ENCODE data around the gene FAM98B. TPM values are rescaled to one million over a fixed set of nuclear protein-coding genes. Genes with fewer than 3 reads are reported as not detected.

The FAM98B gene
- total RNA-seq, 4 donors from 2014 or later, result 5.2 to 12.2 (median 7.6) TPM

- Histone ChIP-seq H3K36me3 (no peaks in the 10 kb centered on the region), H3K9me3 (no peaks in the 10 kb centered on the region), H3K27me3 (no peaks in the 10 kb centered on the region), H3K4me1 (peaks cover 5 to 39% (median 21%) of the 10 kb centered on the region in 4 donors), H3K4me3 (no peak overlapping the region), H3K27ac (no peak overlapping the region)
- intact Hi-C loops (cut with DNase I; ENCODE audit: low total_unique reads), result no loop called here
- TF ChIP-seq POLR2AphosphoS5 (IDR thresholded peaks at IDR 0.05) (no peak), EP300 (IDR thresholded peaks at IDR 0.05; ENCODE audit: low read depth) (no peak)
- DNase-seq, result no peak
- in situ Hi-C loops (cut with MboI; ENCODE audit: low pct_ligation_motif_present in 1 of 4, low pct_unique_long_range_greater_than_20kb in 1 of 4, low sequenced_read_pairs in 3 of 4), result loop anchor here in 1 of 4 donors (25.0 kb wide), 1 partner anchor 227 kb away; no protein-coding TSS in a partner anchor
- 55 to 58% methylated on average over 2 to 3 of the region's 3 CpGs for WGBS, 2 donors (ENCODE audit: low coverage in 1 of 2)
These were observed 6.6 kb downstream of the FAM98B start for GRCh38 chr15:38460543-38460942.

GRCh38 chr15:38461066-38461833 is 7.3 kb downstream of the FAM98B start:
- intact Hi-C loops (cut with DNase I; ENCODE audit: low total_unique reads) (no loop called here), in situ Hi-C loops (cut with MboI; ENCODE audit: low pct_ligation_motif_present in 1 of 4, low pct_unique_long_range_greater_than_20kb in 1 of 4, low sequenced_read_pairs in 3 of 4) (loop anchor here in 1 of 4 donors (25.0 kb wide), 1 partner anchor 226 kb away; no protein-coding TSS in a partner anchor)
- no peak for DNase-seq
- Histone ChIP-seq H3K9me3 (no peaks in the 10 kb centered on the region), H3K4me3 (no peak overlapping the region), H3K27me3 (no peaks in the 10 kb centered on the region), H3K36me3 (no peaks in the 10 kb centered on the region), H3K4me1 (peaks cover 0 to 32% (median 17%) of the 10 kb centered on the region in 4 donors), H3K27ac (no peak overlapping the region)
- TF ChIP-seq POLR2AphosphoS5 (IDR thresholded peaks at IDR 0.05) (no peak), EP300 (IDR thresholded peaks at IDR 0.05; ENCODE audit: low read depth) (no peak), POLR2A (IDR thresholded peaks at IDR 0.05) (no peak)
- TF ChIP-seq, protein P1, sequence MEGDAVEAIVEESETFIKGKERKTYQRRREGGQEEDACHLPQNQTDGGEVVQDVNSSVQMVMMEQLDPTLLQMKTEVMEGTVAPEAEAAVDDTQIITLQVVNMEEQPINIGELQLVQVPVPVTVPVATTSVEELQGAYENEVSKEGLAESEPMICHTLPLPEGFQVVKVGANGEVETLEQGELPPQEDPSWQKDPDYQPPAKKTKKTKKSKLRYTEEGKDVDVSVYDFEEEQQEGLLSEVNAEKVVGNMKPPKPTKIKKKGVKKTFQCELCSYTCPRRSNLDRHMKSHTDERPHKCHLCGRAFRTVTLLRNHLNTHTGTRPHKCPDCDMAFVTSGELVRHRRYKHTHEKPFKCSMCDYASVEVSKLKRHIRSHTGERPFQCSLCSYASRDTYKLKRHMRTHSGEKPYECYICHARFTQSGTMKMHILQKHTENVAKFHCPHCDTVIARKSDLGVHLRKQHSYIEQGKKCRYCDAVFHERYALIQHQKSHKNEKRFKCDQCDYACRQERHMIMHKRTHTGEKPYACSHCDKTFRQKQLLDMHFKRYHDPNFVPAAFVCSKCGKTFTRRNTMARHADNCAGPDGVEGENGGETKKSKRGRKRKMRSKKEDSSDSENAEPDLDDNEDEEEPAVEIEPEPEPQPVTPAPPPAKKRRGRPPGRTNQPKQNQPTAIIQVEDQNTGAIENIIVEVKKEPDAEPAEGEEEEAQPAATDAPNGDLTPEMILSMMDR (IDR thresholded peaks at IDR 0.05), result no peak
- 72 to 80% methylated on average over 2 of the region's 2 CpGs for WGBS, 2 donors (ENCODE audit: low coverage in 1 of 2)

GRCh38 chr15:38463893-38464292 is 10.0 kb downstream of the FAM98B start:
- TF ChIP-seq, protein P1 (IDR thresholded peaks at IDR 0.05), result no peak
- TF ChIP-seq POLR2AphosphoS5 (IDR thresholded peaks at IDR 0.05), result no peak
- no peak for TF ChIP-seq EP300 (IDR thresholded peaks at IDR 0.05; ENCODE audit: low read depth)
- no peak for TF ChIP-seq POLR2A (IDR thresholded peaks at IDR 0.05)
- no peak overlapping the region for H3K27ac ChIP-seq

DNA sequence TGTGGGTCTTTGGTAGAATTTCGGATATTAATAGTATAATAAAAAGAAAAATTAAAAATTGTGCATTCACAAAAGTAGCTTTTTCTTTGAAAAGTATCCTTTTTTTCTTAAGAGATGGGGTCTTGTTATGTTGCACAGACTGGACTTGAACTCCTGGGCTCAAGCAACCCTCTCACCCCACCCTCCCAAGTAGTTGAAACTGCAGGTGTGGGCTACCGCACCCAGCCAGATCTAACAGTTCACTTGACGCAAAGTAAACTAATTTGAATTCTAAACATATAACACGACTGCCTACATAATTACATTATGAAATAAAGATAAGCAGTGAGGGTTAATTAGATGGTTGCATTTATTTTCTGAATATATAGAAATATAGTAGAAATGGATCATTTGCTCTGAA is 10.7 kb downstream of the FAM98B start:
- Histone ChIP-seq H3K27me3 (no peaks in the 10 kb centered on the region), H3K36me3 (no peaks in the 10 kb centered on the region), H3K27ac (no peak overlapping the region), H3K4me3 (no peak overlapping the region), H3K4me1 (peaks cover 0 to 32% (median 16%) of the 10 kb centered on the region in 4 donors), H3K9me3 (no peaks in the 10 kb centered on the region)
- intact Hi-C loops (cut with DNase I; ENCODE audit: low total_unique reads) (no loop called here), in situ Hi-C loops (cut with MboI; ENCODE audit: low pct_ligation_motif_present in 1 of 4, low pct_unique_long_range_greater_than_20kb in 1 of 4, low sequenced_read_pairs in 3 of 4) (loop anchor here in 1 of 4 donors (25.0 kb wide), 1 partner anchor 223 kb away; no protein-coding TSS in a partner anchor)
- TF ChIP-seq, protein P1 (IDR thresholded peaks at IDR 0.05), result no peak
- no peak for TF ChIP-seq POLR2AphosphoS5 (IDR thresholded peaks at IDR 0.05)
- no peak for TF ChIP-seq EP300 (IDR thresholded peaks at IDR 0.05; ENCODE audit: low read depth)
- TF ChIP-seq POLR2A (IDR thresholded peaks at IDR 0.05), result no peak
- 51 to 55% methylated on average over 4 of the region's 4 CpGs for WGBS, 2 donors (ENCODE audit: low coverage in 1 of 2)
- DNase-seq, result no peak

More at GRCh38 chr15:38463893-38464292, 10.0 kb downstream of the FAM98B start:
- intact Hi-C loops (cut with DNase I; ENCODE audit: low total_unique reads) (no loop called here), in situ Hi-C loops (cut with MboI; ENCODE audit: low pct_ligation_motif_present in 1 of 4, low pct_unique_long_range_greater_than_20kb in 1 of 4, low sequenced_read_pairs in 3 of 4) (loop anchor here in 1 of 4 donors (25.0 kb wide), 1 partner anchor 223 kb away; no protein-coding TSS in a partner anchor)
- no peak for DNase-seq
- no peak overlapping the region for H3K4me3 ChIP-seq
- H3K4me1 ChIP-seq, result peaks cover 0 to 32% (median 16%) of the 10 kb centered on the region in 4 donors
- H3K27me3 ChIP-seq, result no peaks in the 10 kb centered on the region
- WGBS, 2 donors (ENCODE audit: low coverage in 1 of 2), result 44 to 58% methylated on average over 3 of the region's 3 CpGs
- H3K9me3 ChIP-seq, result no peaks in the 10 kb centered on the region
- H3K36me3 ChIP-seq, result no peaks in the 10 kb centered on the region
